HG03280 (cell line): ENCODE results near the gene PDCD1.

Experiments used
- ATAC-seq: cut with Tn5 transposase; IDR thresholded peaks from one replicate; pipeline ENCODE4 v1.9.1; 2021; ENCODE audit warnings: mild to moderate bottlenecking, moderate library complexity; ENCODE audit not compliant: unreplicated experiment

Gene PDCD1

GRCh38 chr2:241895712-241896641 lies 37.3 kb upstream of the PDCD1 start:
- no peak for ATAC-seq

DNA sequence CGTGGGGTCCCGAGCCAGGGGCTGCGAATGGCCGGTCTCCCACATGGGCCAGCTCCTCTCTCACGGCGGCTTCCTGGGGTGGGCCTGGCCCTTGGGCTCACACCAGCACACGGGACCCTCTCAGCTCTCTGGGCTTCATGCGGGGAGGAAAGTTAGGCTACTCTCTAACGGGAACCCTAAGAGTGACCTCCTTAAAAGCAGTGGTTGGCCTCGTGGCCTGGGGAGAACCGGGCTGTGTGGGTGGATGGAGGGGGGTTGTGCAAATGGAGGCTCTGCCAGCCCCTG lies 36.7 kb upstream of the PDCD1 start:
- no peak for ATAC-seq

DNA sequence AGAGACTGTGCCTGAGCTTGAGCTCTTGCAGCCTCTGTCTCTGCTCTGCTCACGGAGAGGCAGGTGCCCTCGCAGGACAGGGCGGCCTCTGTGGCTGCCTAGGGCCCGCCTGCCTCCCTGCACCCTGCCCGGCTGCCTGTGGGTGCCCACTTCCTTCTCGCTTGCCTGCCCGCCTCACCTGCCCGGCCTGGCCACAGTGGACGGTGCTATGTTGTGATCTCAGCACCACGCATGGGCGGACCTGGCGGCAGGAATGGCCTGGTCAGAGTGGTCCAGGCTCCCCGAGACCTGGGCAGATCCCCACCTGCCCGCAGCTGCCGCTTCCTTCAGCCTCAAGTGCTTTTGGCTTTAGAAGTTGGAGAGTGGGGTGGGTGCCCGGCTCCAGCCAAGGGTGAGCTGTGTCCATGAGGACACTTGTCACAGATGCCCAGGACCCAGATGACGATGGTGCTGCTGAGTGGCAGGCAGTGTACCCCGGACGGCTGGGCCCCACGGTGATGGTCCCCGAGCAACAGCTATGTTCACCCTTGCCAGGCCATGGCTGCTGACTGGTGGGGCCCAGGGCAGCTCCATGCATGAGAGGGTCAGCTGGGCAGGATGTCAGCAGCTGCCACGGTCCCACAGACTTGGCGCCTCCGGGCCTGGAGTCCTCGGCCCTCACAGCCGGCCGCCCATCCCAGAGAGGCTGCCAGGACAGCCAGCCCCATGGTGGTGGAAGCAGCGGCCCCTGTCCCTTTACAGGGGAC lies 36.2 kb upstream of the PDCD1 start:
- no peak for ATAC-seq

- ATAC-seq, result no peak
Observed at GRCh38 chr2:241894056-241894641, 35.5 kb upstream of the PDCD1 start.

- ATAC-seq, result no peak
Observed at GRCh38 chr2:241893265-241893664, 34.6 kb upstream of the PDCD1 start.

- ATAC-seq, result no peak
Observed at GRCh38 chr2:241892299-241893137, 33.8 kb upstream of the PDCD1 start.

DNA sequence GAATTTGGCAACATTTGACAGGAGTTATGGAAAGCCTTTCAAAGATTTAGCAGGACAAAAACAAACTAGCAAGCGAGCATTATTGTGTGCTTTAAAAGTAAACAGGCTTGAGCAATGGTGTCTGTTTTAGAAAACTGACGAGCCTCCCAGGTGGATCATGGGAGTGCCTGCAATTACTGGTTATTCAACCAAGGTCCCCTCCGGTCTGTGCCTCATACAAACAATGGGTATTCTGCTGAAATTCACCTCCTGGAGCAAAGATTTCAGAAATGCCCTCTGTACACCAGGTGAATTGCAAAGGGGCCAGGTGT lies 33.2 kb upstream of the PDCD1 start:
- ATAC-seq, result no peak

- ATAC-seq, result no peak
Observed at GRCh38 chr2:241891315-241891987, 32.8 kb upstream of the PDCD1 start.

GRCh38 chr2:241890524-241891235 lies 32.0 kb upstream of the PDCD1 start:
- ATAC-seq, result no peak

- ATAC-seq, result no peak
Observed at GRCh38 chr2:241888641-241889040, 29.9 kb upstream of the PDCD1 start.

GRCh38 chr2:241887806-241888522 lies 29.3 kb upstream of the PDCD1 start:
- no peak for ATAC-seq

DNA sequence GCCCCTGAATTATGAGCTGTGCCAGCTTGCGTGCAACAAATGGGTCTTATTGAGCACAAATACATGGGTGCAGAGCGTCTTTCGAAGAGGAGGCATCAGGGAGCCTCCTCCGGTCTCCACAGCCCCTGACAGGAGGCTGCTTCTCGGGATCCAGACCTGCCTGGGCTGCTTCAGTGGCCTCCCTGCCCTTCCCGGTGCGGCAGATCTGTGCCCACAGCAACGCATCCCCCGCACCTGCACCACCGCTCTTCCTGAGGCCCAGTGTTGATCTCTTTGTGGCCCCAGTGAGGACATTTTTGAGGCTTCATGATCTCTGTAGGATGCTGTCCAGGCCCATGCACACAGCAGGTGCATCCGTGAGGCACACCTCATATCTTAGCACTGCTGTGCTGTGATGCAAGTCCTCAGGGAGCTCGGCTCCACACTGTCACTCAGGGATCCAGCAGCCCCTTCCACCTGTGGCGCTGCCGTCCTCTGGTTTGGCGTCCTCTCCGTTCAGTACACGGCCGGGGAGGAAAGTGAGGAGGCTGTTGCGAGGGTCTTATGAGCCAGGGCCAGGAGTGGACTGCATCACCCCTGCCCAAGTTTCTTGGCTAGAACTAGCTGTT lies 28.2 kb upstream of the PDCD1 start:
- ATAC-seq, result no peak

DNA sequence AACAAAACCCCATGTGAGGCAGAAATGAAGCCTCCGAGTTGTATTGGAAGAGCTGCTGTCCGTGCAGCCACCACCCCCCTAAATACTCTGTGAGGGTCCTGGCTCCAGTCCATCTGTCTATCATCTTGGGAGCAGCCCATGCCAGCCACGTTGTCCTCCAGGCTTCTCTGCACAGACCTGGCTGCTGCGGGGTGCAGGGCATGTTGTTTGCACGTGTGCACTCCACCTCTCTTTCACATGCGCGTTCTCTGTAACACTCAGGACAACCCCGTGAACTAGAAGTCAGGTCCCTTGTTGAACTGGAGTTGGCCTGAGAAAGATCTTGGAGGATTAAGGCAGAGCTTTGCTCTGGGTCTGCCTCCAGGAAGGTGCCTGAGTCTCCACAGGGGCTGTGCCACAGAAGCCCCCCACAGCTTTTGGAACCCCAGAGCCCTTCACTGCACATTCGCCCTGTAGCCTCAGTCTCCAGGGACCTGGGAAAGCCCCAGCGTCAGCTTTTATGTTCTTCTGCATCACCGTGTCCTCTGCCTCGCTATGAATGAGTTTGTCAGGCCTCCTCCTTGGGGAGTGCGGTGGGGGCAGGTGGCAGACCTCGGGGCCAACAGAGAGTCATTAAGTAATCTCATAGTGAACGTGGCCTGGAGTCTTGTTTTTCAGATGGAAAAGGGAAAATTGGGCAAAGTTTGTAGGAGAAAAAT lies 27.4 kb upstream of the PDCD1 start:
- ATAC-seq, result no peak

- no peak for ATAC-seq
Observed at GRCh38 chr2:241885291-241885945, 26.7 kb upstream of the PDCD1 start.

- ATAC-seq, result no peak
Observed at GRCh38 chr2:241884951-241885290, 26.2 kb upstream of the PDCD1 start.

GRCh38 chr2:241882091-241882625 lies 23.5 kb upstream of the PDCD1 start:
- peak; percentile 61 for ATAC-seq

- no peak for ATAC-seq
Observed at GRCh38 chr2:241880311-241881073, 21.8 kb upstream of the PDCD1 start.
